HepG2 (cell line): ENCODE measurements around the gene CHKB. TPM values are rescaled to one million over a fixed set of nuclear protein-coding genes. Genes with fewer than 3 reads are reported as not detected.

Experiments
- GLI4 ChIP-seq: sonication (generic); formaldehyde crosslinking; IDR thresholded peaks from 2 replicates; pipeline ENCODE4 v1.5.1; 2020; ENCODE audit warnings: missing genetic modification reagents, mild to moderate bottlenecking, moderate library complexity, borderline replicate concordance
- GPBP1L1 ChIP-seq: sonication (generic); formaldehyde crosslinking; IDR thresholded peaks from 2 replicates; pipeline ENCODE4 v1.5.0; 2020; ENCODE audit warnings: mild to moderate bottlenecking, missing genetic modification reagents
- KIAA2018 ChIP-seq: sonication (generic); formaldehyde crosslinking; IDR thresholded peaks from 2 replicates; pipeline ENCODE4 v1.5.0; 2020; ENCODE audit warnings: mild to moderate bottlenecking, missing genetic modification reagents, borderline replicate concordance
- KLF11 ChIP-seq: IDR thresholded peaks from 2 replicates; pipeline ENCODE4 v1.6.1; 2016; ENCODE audit warnings: missing compliant biosample characterization
- LBX2 ChIP-seq: sonication (generic); formaldehyde crosslinking; IDR thresholded peaks from 2 replicates; pipeline ENCODE4 v1.5.0; 2020; ENCODE audit warnings: missing genetic modification reagents, mild to moderate bottlenecking, borderline replicate concordance
- SALL1 ChIP-seq: sonication (generic); formaldehyde crosslinking; IDR thresholded peaks from 2 replicates; pipeline ENCODE4 v1.8.0; 2022; ENCODE audit warnings: mild to moderate bottlenecking, missing genetic modification reagents
- SIX4 ChIP-seq: sonication (generic); formaldehyde crosslinking; IDR thresholded peaks from 2 replicates; pipeline ENCODE4 v1.4.0; 2020; ENCODE audit warnings: missing genetic modification reagents
- TERF1 ChIP-seq: sonication (generic); formaldehyde crosslinking; IDR thresholded peaks from 2 replicates; pipeline ENCODE4 v1.8.0; 2022; ENCODE audit warnings: mild to moderate bottlenecking, missing genetic modification reagents, moderate library complexity
- ZBTB4 ChIP-seq: sonication (generic); formaldehyde crosslinking; IDR thresholded peaks from 2 replicates; pipeline ENCODE4 v1.4.0; 2020; ENCODE audit warnings: missing genetic modification reagents, mild to moderate bottlenecking, borderline replicate concordance
- ZBTB44 ChIP-seq: sonication (generic); formaldehyde crosslinking; IDR thresholded peaks from 2 replicates; pipeline ENCODE4 v1.4.0; 2020; ENCODE audit warnings: missing genetic modification reagents
- ZNF343 ChIP-seq: sonication (generic); formaldehyde crosslinking; IDR thresholded peaks from 2 replicates; pipeline ENCODE4 v1.4.0; 2020; ENCODE audit warnings: mild to moderate bottlenecking, missing genetic modification reagents
- ZNF564 ChIP-seq: sonication (generic); formaldehyde crosslinking; IDR thresholded peaks from 2 replicates; pipeline ENCODE4 v1.8.1; 2023; ENCODE audit warnings: mild to moderate bottlenecking, missing genetic modification reagents
- polyA plus RNA-seq, 8 experiments: library from polyadenylated mRNA; depleted of rRNA in 3 of 8; stranded (reverse) in 7 of 8; unstranded in 1 of 8; fragments of >200 nt; fragmentation: Illumina TruSeq in 4 of 8; extraction: Trizol in 4 of 8; gene quantifications; 2 replicates each; pipeline versions ENCODE4 v1.2.1 to v1.2.3, GENCODE V29; 2011 to 2016; ENCODE audit warnings: low read depth in 4 of 8, missing spikeins in 1 of 8, mixed read lengths in 1 of 8; ENCODE audit not compliant: insufficient read depth in 1 of 8
- total RNA-seq, 5 experiments: library from RNA; depleted of rRNA; stranded (reverse); fragments of >200 nt; fragmentation: Illumina TruSeq; extraction: Trizol; gene quantifications; 2 replicates each; pipeline ENCODE4 v1.2.3, GENCODE V29; 2016; ENCODE audit warnings: low read depth in 1 of 5

Gene CHKB
- total and polyA plus RNA-seq, 2 of the 13 experiments (the other 11 are each of a cell fraction or from before 2014, with no cell fraction given) = 24.5 to 42.7 TPM

- TF ChIP-seq ZBTB44 (CRISPR knock-in tag) = no peak
- no peak for TF ChIP-seq KIAA2018 (CRISPR knock-in tag)
- TF ChIP-seq TERF1 (CRISPR knock-in tag) = no peak
- peak; percentile 75; the same call in 1 of the 2 replicates for TF ChIP-seq ZNF564 (CRISPR knock-in tag)
- 0 out of 2 replicates have a peak, but pooled peaks have one; percentile 50 for TF ChIP-seq LBX2 (CRISPR knock-in tag)
- TF ChIP-seq ZBTB4 (CRISPR knock-in tag) = peak; percentile 77; the same call in 1 of the 2 replicates
- no peak for TF ChIP-seq GLI4 (CRISPR knock-in tag)
- no peak for TF ChIP-seq ZNF343 (CRISPR knock-in tag)
- no peak for TF ChIP-seq SIX4 (CRISPR knock-in tag)
- no peak for TF ChIP-seq KLF11
- TF ChIP-seq GPBP1L1 = no peak
- TF ChIP-seq SALL1 (CRISPR knock-in tag) = peak; percentile 46; the same call in 1 of the 2 replicates
Observed at GRCh38 chr22:50622723-50623327, 40.2 kb upstream of the CHKB start (continued).
